ENCODE results near the gene FAM124B. TPM values are rescaled to one million over a fixed set of nuclear protein-coding genes. Genes with fewer than 3 reads are reported as not detected.

Gene FAM124B, protein sequence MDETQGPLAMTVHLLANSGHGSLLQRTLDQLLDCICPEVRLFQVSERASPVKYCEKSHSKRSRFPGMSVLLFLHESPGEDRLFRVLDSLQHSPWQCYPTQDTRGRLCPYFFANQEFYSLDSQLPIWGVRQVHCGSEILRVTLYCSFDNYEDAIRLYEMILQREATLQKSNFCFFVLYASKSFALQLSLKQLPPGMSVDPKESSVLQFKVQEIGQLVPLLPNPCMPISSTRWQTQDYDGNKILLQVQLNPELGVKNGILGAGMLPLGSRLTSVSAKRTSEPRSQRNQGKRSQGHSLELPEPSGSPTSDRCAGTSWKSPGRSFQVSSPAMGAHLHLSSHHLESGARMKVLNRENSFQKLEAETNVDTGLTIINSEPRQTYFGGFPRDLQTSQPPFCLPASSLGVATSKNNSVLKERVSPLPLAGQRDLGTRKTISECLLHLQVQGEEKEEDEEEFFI
- total RNA-seq (ENCODE audit: low replicate concordance) = 0.15 TPM in 1 of 2 replicates, not detected in the other

- H3K4me2 ChIP-seq = no peak within 1 kb of the TSS
- TF ChIP-seq EZH2 (IDR thresholded peaks at IDR 0.05) = no peak
- no peak for TF ChIP-seq EZH2phosphoT487 (IDR thresholded peaks at IDR 0.05)
- TF ChIP-seq CTCF (IDR thresholded peaks at IDR 0.05) = no peak
Observed at GRCh38 chr2:224401641-224402342, at the start of gene FAM124B. Gene FAM124B, minus strand, starts transcription at chr2:224402107. Its CDS starts 339 bp downstream, at chr2:224401768.

GRCh38 chr2:224449212-224450147, 47.6 kb upstream of the FAM124B start:
- peak overlapping the region; percentile 26 for H2AFZ ChIP-seq (replicated peaks)
- no peaks in the 10 kb centered on the region for H3K9me3 ChIP-seq (ENCODE audit: low read depth)
- no peak for DNase-seq (ENCODE audit: low spot score)
- H3F3A ChIP-seq (ENCODE audit: low read depth) = no peaks in the 10 kb centered on the region
- no peaks in the 10 kb centered on the region for H3K36me3 ChIP-seq
- H3K27ac ChIP-seq = no peak overlapping the region
- no peaks in the 10 kb centered on the region for H3K27me3 ChIP-seq
- H3K9ac ChIP-seq = no peak overlapping the region
- H3K4me3 Mint-ChIP-seq = no peak overlapping the region
- H3K9me3 Mint-ChIP-seq = no peaks in the 10 kb centered on the region
- no peaks in the 10 kb centered on the region for H3K4me1 ChIP-seq
- no peaks in the 10 kb centered on the region for H3K79me2 ChIP-seq (ENCODE audit: low read depth)
- TF ChIP-seq EZH2 (IDR thresholded peaks at IDR 0.05) (no peak), EZH2phosphoT487 (IDR thresholded peaks at IDR 0.05) (no peak), CTCF (IDR thresholded peaks at IDR 0.05) (peak; percentile 67)
- H3K4me2 ChIP-seq = no peak overlapping the region
- no peaks in the 10 kb centered on the region for H3K36me3 Mint-ChIP-seq
- H3K4me1 Mint-ChIP-seq = no peaks in the 10 kb centered on the region
- no peaks in the 10 kb centered on the region for H3K27me3 Mint-ChIP-seq (ENCODE audit: insufficient read depth, low read depth)
- no peak overlapping the region for H3K4me3 ChIP-seq
- no peaks in the 10 kb centered on the region for H4K20me1 ChIP-seq (ENCODE audit: low read depth)
- H3K27ac Mint-ChIP-seq = no peak overlapping the region

More at GRCh38 chr2:224401641-224402342, at the start of gene FAM124B:
- Histone ChIP-seq H3K27ac (no peak within 1 kb of the TSS), H3K9me3 (ENCODE audit: low read depth) (no peaks in the 10 kb centered on the region), H4K20me1 (ENCODE audit: low read depth) (no peaks in the 10 kb centered on the region), H3K36me3 (no peaks in the 10 kb centered on the region), H3K79me2 (ENCODE audit: low read depth) (no peaks in the 10 kb centered on the region), H3K4me3 (no peak within 1 kb of the TSS), H3K27me3 (no peaks in the 10 kb centered on the region), H3F3A (ENCODE audit: low read depth) (no peaks in the 10 kb centered on the region), H3K9ac (no peak within 1 kb of the TSS), H2AFZ (replicated peaks) (peak within 1 kb of the TSS; percentile 90), H3K4me1 (no peaks in the 10 kb centered on the region)
- H3K4me3 Mint-ChIP-seq = no peak within 1 kb of the TSS
- no peak within 1 kb of the TSS for H3K27ac Mint-ChIP-seq
- H3K9me3 Mint-ChIP-seq = peaks cover 9% of the 10 kb centered on the region
- no peaks in the 10 kb centered on the region for H3K36me3 Mint-ChIP-seq
- H3K4me1 Mint-ChIP-seq = no peaks in the 10 kb centered on the region
- H3K27me3 Mint-ChIP-seq (ENCODE audit: insufficient read depth, low read depth) = peaks cover 2% of the 10 kb centered on the region
- no peak for DNase-seq (ENCODE audit: low spot score)

GRCh38 chr2:224448236-224448635, 46.3 kb upstream of the FAM124B start:
- H3K27ac ChIP-seq = no peak overlapping the region
- no peak overlapping the region for H2AFZ ChIP-seq (replicated peaks)
- TF ChIP-seq EZH2 (IDR thresholded peaks at IDR 0.05) = no peak
- TF ChIP-seq CTCF (IDR thresholded peaks at IDR 0.05) = no peak
- TF ChIP-seq EZH2phosphoT487 (IDR thresholded peaks at IDR 0.05) = no peak
- no peak overlapping the region for H3K4me3 ChIP-seq
- no peak for DNase-seq (ENCODE audit: low spot score)
- no peaks in the 10 kb centered on the region for H3K79me2 ChIP-seq (ENCODE audit: low read depth)
- Mint-ChIP-seq H3K27me3 (ENCODE audit: insufficient read depth, low read depth) (peaks cover 4% of the 10 kb centered on the region), H3K4me1 (no peaks in the 10 kb centered on the region), H3K4me3 (no peak overlapping the region), H3K36me3 (no peaks in the 10 kb centered on the region), H3K27ac (no peak overlapping the region), H3K9me3 (peaks cover 7% of the 10 kb centered on the region)
- no peak overlapping the region for H3K4me2 ChIP-seq
- H3K9me3 ChIP-seq (ENCODE audit: low read depth) = no peaks in the 10 kb centered on the region
- H3K9ac ChIP-seq = no peak overlapping the region
- H3K36me3 ChIP-seq = no peaks in the 10 kb centered on the region
- H4K20me1 ChIP-seq (ENCODE audit: low read depth) = no peaks in the 10 kb centered on the region
- H3K4me1 ChIP-seq = no peaks in the 10 kb centered on the region
- no peaks in the 10 kb centered on the region for H3F3A ChIP-seq (ENCODE audit: low read depth)
- H3K27me3 ChIP-seq = no peaks in the 10 kb centered on the region
